HG03095 (cell line): ENCODE results near the gene ZNF428.

Experiments used
- ATAC-seq: cut with Tn5 transposase; IDR thresholded peaks from one replicate; pipeline ENCODE4 v1.9.1; 2021; ENCODE audit warnings: moderate library complexity; ENCODE audit not compliant: unreplicated experiment

The ZNF428 gene

GRCh38 chr19:43569657-43570056 lies 49.8 kb downstream of the ZNF428 start:
- no peak for ATAC-seq

GRCh38 chr19:43564800-43565199 lies 54.6 kb downstream of the ZNF428 start:
- ATAC-seq = no peak

- no peak for ATAC-seq
These were observed 55.5 kb downstream of the ZNF428 start for GRCh38 chr19:43563816-43564457.

GRCh38 chr19:43562698-43563241 lies 56.7 kb downstream of the ZNF428 start:
- ATAC-seq = no peak

- ATAC-seq = no peak
These were observed 57.2 kb downstream of the ZNF428 start for GRCh38 chr19:43562226-43562697.

- ATAC-seq = no peak
These were observed 58.1 kb downstream of the ZNF428 start for GRCh38 chr19:43561139-43561970.

GRCh38 chr19:43560687-43561086 lies 58.7 kb downstream of the ZNF428 start:
- ATAC-seq = no peak
